CD14-positive monocyte (primary cell): ENCODE measurements around the gene UPB1. TPM values are rescaled to one million over a fixed set of nuclear protein-coding genes. Genes with fewer than 3 reads are reported as not detected.
A peak's percentile ranks its signal among the peaks of the same experiment; 100 is the strongest.

ENCODE experiments used
- DNase-seq, 3 donors: peaks; one replicate each; pipeline ENCODE4 v3.0.0-alpha.2; 2011 to 2022
- H2AFZ ChIP-seq: 2 replicates; pipeline ENCODE4 v1.6.0; 2012; ENCODE audit warnings: mild to moderate bottlenecking, low read depth, low read length, inconsistent platforms; ENCODE audit not compliant: insufficient read depth, poor library complexity, severe bottlenecking
- H3K27ac ChIP-seq, 2 donors: 1 replicate in 1 of 2; 2 replicates in 1 of 2; pipeline ENCODE4 v1.5.1; 2012 to 2013; ENCODE audit warnings: low read length in 2 of 2, control low read depth in 1 of 2, inconsistent platforms in 1 of 2, low read depth in 1 of 2, mild to moderate bottlenecking in 1 of 2
- H3K27me3 ChIP-seq, 2 donors: one replicate each; pipeline versions ENCODE4 v1.6.0 to v1.6.1; 2011 to 2013; ENCODE audit warnings: low read length in 2 of 2; ENCODE audit not compliant: control insufficient read depth in 2 of 2, insufficient read depth in 2 of 2
- H3K36me3 ChIP-seq, 2 donors: replicated peaks in 1 of 2; 1 replicate in 1 of 2; 2 replicates in 1 of 2; pipeline versions ENCODE4 v1.5.1 to v1.6.1; 2012 to 2013; ENCODE audit warnings: low read length in 2 of 2, control low read depth in 1 of 2, inconsistent platforms in 1 of 2, mild to moderate bottlenecking in 1 of 2; ENCODE audit not compliant: insufficient read depth in 2 of 2, control insufficient read depth in 1 of 2
- H3K4me1 ChIP-seq, 2 donors: 1 replicate in 1 of 2; 2 replicates in 1 of 2; pipeline versions ENCODE4 v1.5.1 to v1.6.1; 2012 to 2013; ENCODE audit warnings: low read length in 2 of 2, control low read depth in 1 of 2, inconsistent platforms in 1 of 2, mild to moderate bottlenecking in 1 of 2, moderate library complexity in 1 of 2; ENCODE audit not compliant: insufficient read depth in 2 of 2, control insufficient read depth in 1 of 2
- H3K4me2 ChIP-seq: replicated peaks from 2 replicates; pipeline ENCODE3; 2012; ENCODE audit warnings: low read length, moderate library complexity, mild to moderate bottlenecking; ENCODE audit not compliant: poor library complexity, severe bottlenecking; ENCODE audit errors: extremely low read depth
- H3K4me3 ChIP-seq, 3 experiments: fragments of 200-600 bp in 1 of 3; sonication (generic) in 1 of 3; replicated peaks in 1 of 3; 1 replicate in 2 of 3; 2 replicates in 1 of 3; pipeline ENCODE4 v1.5.1; 2011 to 2013; ENCODE audit warnings: low read length in 3 of 3, mild to moderate bottlenecking in 3 of 3, control low read depth in 2 of 3, low read depth in 2 of 3, inconsistent platforms in 1 of 3, moderate library complexity in 1 of 3
- H3K79me2 ChIP-seq: 2 replicates; pipeline ENCODE4 v1.6.0; 2012; ENCODE audit warnings: mild to moderate bottlenecking, control low read depth, inconsistent platforms, low read length, moderate library complexity; ENCODE audit not compliant: insufficient read depth
- H3K9ac ChIP-seq: 2 replicates; pipeline ENCODE4 v1.6.0; 2017; ENCODE audit warnings: low read length, mild to moderate bottlenecking; ENCODE audit not compliant: insufficient read depth, poor library complexity, severe bottlenecking
- H3K9me3 ChIP-seq, 2 donors: replicated peaks in 1 of 2; 1 replicate in 1 of 2; 2 replicates in 1 of 2; pipeline versions ENCODE4 v1.5.1 to v1.6.1; 2012 to 2013; ENCODE audit warnings: low read length in 2 of 2, control low read depth in 1 of 2; ENCODE audit not compliant: control insufficient read depth in 1 of 2, insufficient read depth in 1 of 2
- H4K20me1 ChIP-seq: 2 replicates; pipeline ENCODE4 v1.6.0; 2012; ENCODE audit warnings: mild to moderate bottlenecking, low read length, control low read depth, moderate library complexity; ENCODE audit not compliant: insufficient read depth
- H3K27ac Mint-ChIP-seq, 7 donors: one replicate each; pipeline ENCODE4 v1.8.0; 2020; ENCODE audit warnings: mild to moderate bottlenecking in 7 of 7, mixed read lengths in 7 of 7, moderate library complexity in 6 of 7, inconsistent platforms in 2 of 7
- H3K27me3 Mint-ChIP-seq, 3 donors: one replicate each; pipeline ENCODE4 v1.8.0; 2021 to 2022; ENCODE audit warnings: low read depth in 3 of 3, mild to moderate bottlenecking in 3 of 3, mixed read lengths in 3 of 3, moderate library complexity in 3 of 3, inconsistent platforms in 1 of 3
- H3K36me3 Mint-ChIP-seq, 2 donors: one replicate each; pipeline ENCODE4 v1.8.0; 2020; ENCODE audit warnings: mixed read lengths in 2 of 2, inconsistent platforms in 1 of 2, mild to moderate bottlenecking in 1 of 2
- H3K4me1 Mint-ChIP-seq: one replicate; pipeline ENCODE4 v1.8.0; 2020; ENCODE audit warnings: mild to moderate bottlenecking, mixed read lengths
- H3K4me3 Mint-ChIP-seq, 2 donors: one replicate each; pipeline ENCODE4 v1.8.0; 2020; ENCODE audit warnings: mild to moderate bottlenecking in 2 of 2, mixed read lengths in 2 of 2, moderate library complexity in 1 of 2
- H3K9me3 Mint-ChIP-seq, 7 donors: one replicate each; pipeline ENCODE4 v1.8.0; 2020 to 2022; ENCODE audit warnings: mixed read lengths in 7 of 7, mild to moderate bottlenecking in 6 of 7, moderate library complexity in 6 of 7, inconsistent platforms in 2 of 7
- WGBS: methylation state at CpG from one replicate; pipeline ENCODE4 v1.1.5; 2013; ENCODE audit warnings: missing lambda C conversion rate; ENCODE audit not compliant: insufficient coverage; 5-methylcytosine and 5-hydroxymethylcytosine counted together
- intact Hi-C, 2 donors: fragments of 100-400 bp; cut with micrococcal nuclease; formaldehyde crosslinking; loops; one replicate each; pipeline versions ENCODE4 v1.15.0 to v1.15.1; 2023
- polyA plus RNA-seq, 3 donors: library from polyadenylated mRNA; depleted of rRNA in 1 of 3; unstranded in 2 of 3; stranded (reverse) in 1 of 3; fragments of 300-500 nt in 2 of 3; fragments of >200 nt in 1 of 3; fragmentation: Illumina TruSeq in 2 of 3; gene quantifications; 1 replicate in 2 of 3; 2 replicates in 1 of 3; pipeline ENCODE4 v1.2.3, GENCODE V29; 2012 to 2021
- TF ChIP-seq, protein P1 (sequence below): fragments of 200-600 bp; IDR thresholded peaks from one replicate; pipeline ENCODE4 v1.8.0; 2022; ENCODE audit warnings: antibody characterized with exemption, mild to moderate bottlenecking

Gene UPB1
- polyA plus RNA-seq, 3 donors, result 0.13 to 0.17 TPM; not detected in 1

DNA sequence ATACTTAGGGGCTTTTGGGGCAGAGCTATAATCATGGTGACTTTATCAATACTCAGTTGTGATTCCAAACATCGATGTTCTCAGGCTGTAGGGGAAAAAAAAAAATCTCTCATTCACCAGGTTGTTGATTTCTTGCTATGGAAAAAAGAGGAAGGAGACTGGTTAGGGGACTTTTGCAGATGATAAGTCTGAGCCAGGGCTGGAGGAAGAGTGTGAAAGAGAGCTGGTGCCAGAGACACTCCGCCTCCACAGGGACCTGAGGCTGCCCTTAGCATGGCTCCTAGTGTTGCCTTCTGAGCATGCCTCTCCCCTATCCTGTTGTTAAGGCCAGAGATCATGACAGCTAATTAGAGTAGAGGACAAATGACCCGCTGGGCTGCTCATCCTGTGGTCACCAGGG, 16.9 kb downstream of the UPB1 start:
- H2AFZ ChIP-seq, result no peak overlapping the region
- Mint-ChIP-seq H3K4me1 (peaks cover 95% of the 10 kb centered on the region), H3K4me3 (peak overlapping the region; percentile 52 to 86), H3K27me3 (peaks cover 0 to 6% (median 3%) of the 10 kb centered on the region in 3 donors), H3K9me3 (peaks cover 0 to 3% (median 0%) of the 10 kb centered on the region in 7 donors), H3K27ac (peak overlapping the region; percentile 89 to 98 (median 94)), H3K36me3 (peaks cover 2% of the 10 kb centered on the region in 2 donors)
- peak overlapping the region in 1 of 3 experiments; percentile 40 for H3K4me3 ChIP-seq
- H3K27ac ChIP-seq, result peak overlapping the region; percentile 59 to 75
- H4K20me1 ChIP-seq, result no peaks in the 10 kb centered on the region
- H3K4me2 ChIP-seq, result peak overlapping the region; percentile 46
- H3K27me3 ChIP-seq, result no peaks in the 10 kb centered on the region
- TF ChIP-seq, protein P1, sequence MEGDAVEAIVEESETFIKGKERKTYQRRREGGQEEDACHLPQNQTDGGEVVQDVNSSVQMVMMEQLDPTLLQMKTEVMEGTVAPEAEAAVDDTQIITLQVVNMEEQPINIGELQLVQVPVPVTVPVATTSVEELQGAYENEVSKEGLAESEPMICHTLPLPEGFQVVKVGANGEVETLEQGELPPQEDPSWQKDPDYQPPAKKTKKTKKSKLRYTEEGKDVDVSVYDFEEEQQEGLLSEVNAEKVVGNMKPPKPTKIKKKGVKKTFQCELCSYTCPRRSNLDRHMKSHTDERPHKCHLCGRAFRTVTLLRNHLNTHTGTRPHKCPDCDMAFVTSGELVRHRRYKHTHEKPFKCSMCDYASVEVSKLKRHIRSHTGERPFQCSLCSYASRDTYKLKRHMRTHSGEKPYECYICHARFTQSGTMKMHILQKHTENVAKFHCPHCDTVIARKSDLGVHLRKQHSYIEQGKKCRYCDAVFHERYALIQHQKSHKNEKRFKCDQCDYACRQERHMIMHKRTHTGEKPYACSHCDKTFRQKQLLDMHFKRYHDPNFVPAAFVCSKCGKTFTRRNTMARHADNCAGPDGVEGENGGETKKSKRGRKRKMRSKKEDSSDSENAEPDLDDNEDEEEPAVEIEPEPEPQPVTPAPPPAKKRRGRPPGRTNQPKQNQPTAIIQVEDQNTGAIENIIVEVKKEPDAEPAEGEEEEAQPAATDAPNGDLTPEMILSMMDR, result no peak
- H3K4me1 ChIP-seq, result peaks cover 91 to 99% of the 10 kb centered on the region in 2 donors
- no peaks in the 10 kb centered on the region for H3K9me3 ChIP-seq
- intact Hi-C loops, result loop anchor here in 1 of 2 donors (1.0 to 2.0 kb wide), 2 partner anchors 9 to 77 kb away; no protein-coding TSS in a partner anchor
- H3K9ac ChIP-seq, result no peak overlapping the region
- peak; percentile 80 to 91 (median 81) for DNase-seq
- no peaks in the 10 kb centered on the region for H3K79me2 ChIP-seq
- 0% methylated on average over 1 of the region's 3 CpGs for whole genome bisulfite sequencing
- no peaks in the 10 kb centered on the region for H3K36me3 ChIP-seq

DNA sequence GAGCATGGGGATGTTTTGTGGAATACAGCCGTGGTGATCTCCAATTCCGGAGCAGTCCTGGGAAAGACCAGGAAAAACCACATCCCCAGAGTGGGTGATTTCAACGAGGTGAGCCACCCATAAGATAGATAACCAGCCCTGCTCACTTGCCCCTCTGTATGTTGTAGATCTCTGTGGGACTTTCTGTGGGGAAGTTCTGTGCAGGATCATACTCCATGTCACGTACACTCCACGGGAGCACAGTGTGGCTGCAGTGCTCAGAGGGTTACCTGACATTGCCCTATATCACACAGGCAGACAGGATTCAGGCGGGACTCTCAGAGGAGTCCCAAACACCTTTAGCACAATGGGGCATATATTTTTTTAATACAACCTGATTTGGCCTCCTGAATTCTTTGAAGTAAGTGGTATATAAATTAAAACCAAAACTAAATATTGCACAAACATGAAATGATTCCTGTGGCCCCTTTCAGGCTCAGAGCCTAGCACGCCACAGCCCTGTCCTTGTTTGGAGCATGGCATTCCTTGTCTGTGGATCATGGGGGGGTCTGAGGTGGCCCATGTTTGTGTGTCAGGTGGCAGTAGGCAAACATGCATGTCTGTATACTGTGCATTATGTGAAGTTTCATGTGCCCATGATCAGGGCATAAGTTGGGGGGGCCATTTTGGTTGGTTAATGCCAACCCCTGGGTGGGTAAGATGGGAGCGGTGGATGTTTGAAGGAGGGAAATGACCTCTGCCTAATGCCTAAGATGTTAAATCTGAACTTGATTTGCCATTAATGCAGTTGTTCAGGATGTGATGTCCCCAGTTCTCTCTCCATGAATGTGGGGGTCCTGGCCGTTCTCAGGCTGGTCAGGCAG, 18.5 kb downstream of the UPB1 start:
- H2AFZ ChIP-seq, result no peak overlapping the region
- intact Hi-C loops, result loop anchor here in 1 of 2 donors (2.0 kb wide), 1 partner anchor 79 kb away; no protein-coding TSS in a partner anchor
- Mint-ChIP-seq H3K27ac (peak overlapping the region in 5 of 7 donors; percentile 30 to 66 (median 52)), H3K36me3 (peaks cover 0 to 2% of the 10 kb centered on the region in 2 donors), H3K9me3 (peaks cover 0 to 3% (median 0%) of the 10 kb centered on the region in 7 donors), H3K27me3 (peaks cover 0 to 6% (median 3%) of the 10 kb centered on the region in 3 donors), H3K4me3 (peak overlapping the region in 1 of 2 donors; percentile 7), H3K4me1 (peaks cover 95% of the 10 kb centered on the region)
- no peaks in the 10 kb centered on the region for H3K9me3 ChIP-seq
- whole genome bisulfite sequencing, result 93% methylated on average over 3 of the region's 9 CpGs
- no peaks in the 10 kb centered on the region for H3K79me2 ChIP-seq
- TF ChIP-seq, protein P1, result no peak
- no peak overlapping the region for H3K9ac ChIP-seq
- DNase-seq, result peak in 1 of 3 donors; percentile 49
- no peak overlapping the region for H3K4me3 ChIP-seq
- H4K20me1 ChIP-seq, result no peaks in the 10 kb centered on the region
- H3K4me1 ChIP-seq, result peaks cover 83 to 92% of the 10 kb centered on the region in 2 donors
- no peak overlapping the region for H3K4me2 ChIP-seq
- no peak overlapping the region for H3K27ac ChIP-seq
- no peaks in the 10 kb centered on the region for H3K27me3 ChIP-seq
- H3K36me3 ChIP-seq, result no peaks in the 10 kb centered on the region
